Measurements from ENCODE around the gene CERS6.

GRCh38 chr2:168430431-168430830 lies 25.6 kb upstream of the CERS6 start:
- TF ChIP-seq CTCF (IDR thresholded peaks at IDR 0.05), result no peak
- no peak for TF ChIP-seq POLR2A (IDR thresholded peaks at IDR 0.05)
